Transverse colon (tissue), 4 donors: ENCODE results near the gene GALNT17. TPM values are rescaled to one million over a fixed set of nuclear protein-coding genes. Genes with fewer than 3 reads are reported as not detected.

ENCODE experiments used
- DNase-seq: peaks from one replicate; pipeline ENCODE4 v3.0.0-alpha.2; 2019
- H3K27ac ChIP-seq, 4 donors: fragments of 200-600 bp; sonication (generic); 2 replicates each; pipeline ENCODE4 v1.5.1; 2016 to 2018; ENCODE audit warnings: inconsistent platforms in 4 of 4
- H3K27me3 ChIP-seq: fragments of 200-600 bp; sonication (generic); 2 replicates; pipeline ENCODE4 v1.5.1; 2017; ENCODE audit warnings: inconsistent platforms
- H3K36me3 ChIP-seq, 4 donors: fragments of 200-600 bp; sonication (generic); 2 replicates each; pipeline ENCODE4 v1.5.1; 2017 to 2019; ENCODE audit warnings: inconsistent platforms in 4 of 4
- H3K4me1 ChIP-seq, 4 donors: fragments of 200-600 bp; sonication (generic); 2 replicates each; pipeline ENCODE4 v1.5.1; 2017 to 2020; ENCODE audit warnings: inconsistent platforms in 4 of 4
- H3K4me3 ChIP-seq, 4 donors: fragments of 200-600 bp; sonication (generic); 1 replicate in 1 of 4; 2 replicates in 3 of 4; pipeline versions ENCODE4 v1.5.1 to v1.6.1; 2017 to 2019; ENCODE audit warnings: inconsistent platforms in 4 of 4
- H3K9me3 ChIP-seq, 2 donors: fragments of 200-600 bp; sonication (generic); 2 replicates each; pipeline ENCODE4 v1.5.1; 2017 to 2019; ENCODE audit warnings: inconsistent platforms in 2 of 2
- CTCF ChIP-seq, 5 experiments: fragments of 200-600 bp in 3 of 5; fragments of 450-650 bp in 2 of 5; sonication (generic) in 3 of 5; IDR thresholded peaks; 1 replicate in 2 of 5; 2 replicates in 3 of 5; pipeline ENCODE4 v1.5.1; 2016 to 2017; ENCODE audit warnings: antibody characterized with exemption in 5 of 5, inconsistent platforms in 3 of 5, mild to moderate bottlenecking in 2 of 5, moderate library complexity in 1 of 5
- EP300 ChIP-seq: sonication (generic); formaldehyde crosslinking; IDR thresholded peaks from one replicate; pipeline ENCODE4 v1.6.1; 2017; ENCODE audit warnings: antibody characterized with exemption, low read depth
- POLR2A ChIP-seq: fragments of 450-650 bp; IDR thresholded peaks from one replicate; pipeline ENCODE4 v1.6.1; 2016; ENCODE audit warnings: antibody characterized with exemption, mild to moderate bottlenecking, moderate library complexity
- POLR2AphosphoS5 ChIP-seq, 3 donors: sonication (generic); formaldehyde crosslinking; IDR thresholded peaks; one replicate each; pipeline ENCODE4 v1.6.1; 2016; ENCODE audit warnings: antibody characterized with exemption in 3 of 3
- WGBS, 2 donors: methylation state at CpG; one replicate each; pipeline ENCODE4 v1.1.5; 2018; ENCODE audit warnings: low coverage in 1 of 2; 5-methylcytosine and 5-hydroxymethylcytosine counted together
- in situ Hi-C, 4 donors: fragments of 200-750 bp; cut with MboI; loops; one replicate each; pipeline versions ENCODE4 v1.15.0 to v1.15.1; 2017; ENCODE audit warnings: low sequenced_read_pairs in 3 of 4, low pct_ligation_motif_present in 1 of 4, low pct_unique_long_range_greater_than_20kb in 1 of 4
- intact Hi-C: fragments of 100-400 bp; cut with DNase I; formaldehyde crosslinking; loops from one replicate; pipeline ENCODE4 v1.15.1; 2023; ENCODE audit warnings: low total_unique reads
- total RNA-seq, 4 donors: library from RNA; depleted of rRNA; stranded (reverse); fragments of >200 nt; gene quantifications; one replicate each; pipeline ENCODE4 v1.1.0, GENCODE V29; 2016

GALNT17 gene
- total RNA-seq, 4 donors from 2014 or later, result 2.6 to 6.6 (median 5.7) TPM

- Histone ChIP-seq H3K9me3 (peaks cover 0 to 4% of the 10 kb centered on the region in 2 donors), H3K4me1 (no peaks in the 10 kb centered on the region), H3K36me3 (no peaks in the 10 kb centered on the region), H3K4me3 (no peak overlapping the region), H3K27ac (no peak overlapping the region), H3K27me3 (no peaks in the 10 kb centered on the region)
- in situ Hi-C loops (no loop called here), intact Hi-C loops (no loop called here)
- TF ChIP-seq EP300 (no peak), POLR2A (no peak), POLR2AphosphoS5 (IDR thresholded peaks at IDR 0.05) (no peak), CTCF (IDR thresholded peaks at IDR 0.05) (no peak)
- WGBS, 2 donors, result 77% methylated on average over 5 of the region's 5 CpGs; no CpG with 5 or more reads in 1 of the 2 donors
- DNase-seq, result no peak
These were observed 614.1 kb downstream of the GALNT17 start for GRCh38 chr7:71746006-71746405.

GRCh38 chr7:71750290-71750689, 618.3 kb downstream of the GALNT17 start:
- peaks cover 16% of the 10 kb centered on the region for H3K27me3 ChIP-seq
- intact Hi-C loops, result no loop called here
- whole genome bisulfite sequencing, 2 donors, result 87 to 94% methylated on average over 3 to 6 of the region's 6 CpGs
- no peak overlapping the region for H3K27ac ChIP-seq
- H3K36me3 ChIP-seq, result no peaks in the 10 kb centered on the region
- in situ Hi-C loops, result no loop called here
- TF ChIP-seq EP300, result no peak
- H3K4me1 ChIP-seq, result peaks cover 0 to 3% (median 0%) of the 10 kb centered on the region in 4 donors
- no peak overlapping the region for H3K4me3 ChIP-seq
- H3K9me3 ChIP-seq, result peaks cover 0 to 4% of the 10 kb centered on the region in 2 donors
- no peak for DNase-seq

- intact Hi-C loops (no loop called here), in situ Hi-C loops (no loop called here)
- no peak overlapping the region for H3K4me3 ChIP-seq
These were observed 620.4 kb downstream of the GALNT17 start for GRCh38 chr7:71752171-71752935.

GRCh38 chr7:71753236-71753635, 621.3 kb downstream of the GALNT17 start:
- in situ Hi-C loops, result no loop called here

More at GRCh38 chr7:71752171-71752935, 620.4 kb downstream of the GALNT17 start:
- peaks cover 0 to 3% (median 0%) of the 10 kb centered on the region in 4 donors for H3K4me1 ChIP-seq
- H3K27me3 ChIP-seq, result peaks cover 16% of the 10 kb centered on the region
- peaks cover 0 to 4% of the 10 kb centered on the region in 2 donors for H3K9me3 ChIP-seq
- DNase-seq, result peak; percentile 28
- no peaks in the 10 kb centered on the region for H3K36me3 ChIP-seq
- H3K27ac ChIP-seq, result no peak overlapping the region
- 26% methylated on average over 41 of the region's 43 CpGs; no CpG with 5 or more reads in 1 of the 2 donors for WGBS, 2 donors
- TF ChIP-seq CTCF (IDR thresholded peaks at IDR 0.05) (peak in 4 of 5 experiments; percentile 31 to 57 (median 44)), EP300 (no peak)

More at GRCh38 chr7:71753236-71753635, 621.3 kb downstream of the GALNT17 start:
- Histone ChIP-seq H3K27ac (no peak overlapping the region), H3K9me3 (peaks cover 0 to 4% of the 10 kb centered on the region in 2 donors), H3K4me1 (peaks cover 0 to 3% (median 0%) of the 10 kb centered on the region in 4 donors), H3K27me3 (peaks cover 16% of the 10 kb centered on the region), H3K36me3 (no peaks in the 10 kb centered on the region), H3K4me3 (no peak overlapping the region)
- WGBS, 2 donors, result 94 to 97% methylated on average over 2 of the region's 2 CpGs
- intact Hi-C loops, result no loop called here
- DNase-seq, result no peak
- TF ChIP-seq CTCF (IDR thresholded peaks at IDR 0.05), result no peak
- no peak for TF ChIP-seq EP300
- TF ChIP-seq POLR2A, result no peak
- no peak for TF ChIP-seq POLR2AphosphoS5 (IDR thresholded peaks at IDR 0.05)
